Erythroblast (primary cell): ENCODE data around the gene COPG2.

Source experiments
- GATA1 ChIP-seq: IDR thresholded peaks from 2 replicates; pipeline ENCODE4 v1.6.1; 2011; ENCODE audit warnings: low read depth, mild to moderate bottlenecking, control low read depth, low read length, moderate library complexity
- POLR2A ChIP-seq: IDR thresholded peaks from 2 replicates; pipeline ENCODE4 v1.6.1; 2011; ENCODE audit warnings: mild to moderate bottlenecking, low read length

DNA sequence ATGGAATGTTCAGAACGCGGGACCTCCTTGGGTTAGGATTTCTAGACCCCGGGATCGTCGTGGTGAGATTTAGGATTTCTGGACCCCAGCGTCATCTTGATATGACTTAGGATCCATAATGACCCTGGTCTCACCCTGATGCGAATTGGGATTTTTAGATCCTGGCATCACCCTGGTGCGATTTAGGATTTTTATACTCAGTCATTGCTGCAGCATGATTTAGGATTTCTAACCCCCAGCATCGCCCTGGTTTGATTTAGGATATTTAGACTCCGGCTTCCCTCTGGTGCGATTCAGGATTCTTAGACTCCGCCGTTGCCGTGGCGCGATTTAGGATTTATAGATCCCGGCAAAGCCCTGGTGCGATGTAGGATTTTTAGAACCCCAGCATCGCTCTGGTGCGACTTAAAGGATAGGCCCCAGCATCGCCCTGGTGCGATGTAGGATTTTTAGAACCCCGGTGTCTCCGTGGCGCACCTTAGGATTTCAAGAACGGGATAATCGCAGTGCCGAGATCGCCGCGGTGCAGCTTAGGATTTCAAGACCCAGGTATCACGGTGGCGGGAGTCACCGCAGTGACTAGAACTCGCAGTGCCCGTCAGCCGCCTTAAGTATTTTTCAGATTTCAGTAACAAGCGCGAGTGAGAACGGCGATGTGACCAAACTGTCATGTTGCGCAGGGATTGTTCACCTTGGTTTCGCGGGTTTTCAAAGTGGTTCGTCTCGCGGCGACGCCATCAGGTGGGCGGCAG lies 175.8 kb downstream of the COPG2 start:
- TF ChIP-seq POLR2A = no peak
- TF ChIP-seq GATA1 = no peak
